Kidney (tissue), 14 donors: Measurements from ENCODE around the gene ST6GALNAC4. TPM values are rescaled to one million over a fixed set of nuclear protein-coding genes. Genes with fewer than 3 reads are reported as not detected.
A peak's percentile ranks its signal among the peaks of the same experiment; 100 is the strongest.

Experiments
- DNase-seq, 5 donors: peaks; one replicate each; pipeline ENCODE4 v3.0.0-alpha.2; 2013 to 2020
- FAIRE-seq: peaks from 2 replicates; lab custom pipeline; 2012; peaks lifted over from hg19 to GRCh38; lab: Jason Lieb, UNC
- H3K27ac ChIP-seq, 2 donors: one replicate each; pipeline ENCODE4 v1.7.0; 2013; ENCODE audit warnings: low read depth in 2 of 2, low read length in 2 of 2, inconsistent platforms in 1 of 2
- H3K27me3 ChIP-seq: one replicate; pipeline ENCODE4 v1.7.1; 2013; ENCODE audit warnings: low read length, inconsistent platforms; ENCODE audit not compliant: control insufficient read depth, insufficient read depth
- H3K36me3 ChIP-seq, 3 donors: one replicate each; pipeline versions ENCODE4 v1.7.0 to v1.7.1; 2013; ENCODE audit warnings: low read length in 3 of 3, control low read depth in 1 of 3, inconsistent platforms in 1 of 3; ENCODE audit not compliant: insufficient read depth in 3 of 3, control insufficient read depth in 2 of 3
- H3K4me1 ChIP-seq, 3 donors: one replicate each; pipeline versions ENCODE4 v1.7.0 to v1.7.1; 2013; ENCODE audit warnings: low read length in 3 of 3, inconsistent platforms in 1 of 3, low read depth in 1 of 3; ENCODE audit not compliant: control insufficient read depth in 2 of 3, insufficient read depth in 2 of 3
- H3K4me3 ChIP-seq, 3 donors: one replicate each; pipeline versions ENCODE4 v1.7.0 to v1.8.1; 2013; ENCODE audit warnings: low read length in 3 of 3, control low read depth in 1 of 3, inconsistent platforms in 1 of 3
- H3K9ac ChIP-seq, 3 donors: one replicate each; pipeline versions ENCODE4 v1.7.0 to v1.7.1; 2013; ENCODE audit warnings: low read length in 3 of 3, control low read depth in 1 of 3, inconsistent platforms in 1 of 3
- H3K9me3 ChIP-seq, 3 donors: one replicate each; pipeline versions ENCODE4 v1.7.0 to v1.7.1; 2013; ENCODE audit warnings: low read length in 3 of 3, control low read depth in 1 of 3, inconsistent platforms in 1 of 3; ENCODE audit not compliant: control insufficient read depth in 2 of 3, insufficient read depth in 1 of 3
- intact Hi-C: fragments of 100-400 bp; cut with DNase I; formaldehyde crosslinking; loops from one replicate; pipeline ENCODE4 v1.11.1; 2022
- polyA plus RNA-seq: library from polyadenylated mRNA; stranded (reverse); fragments of 350-450 nt; fragmentation: Illumina TruSeq; extraction: RNeasy Lipid Tissue Mini Kit (QIAGEN cat#74804); gene quantifications from one replicate; pipeline ENCODE4 v1.2.3, GENCODE V29; 2014; ENCODE audit warnings: low read depth, low replicate concordance; ENCODE audit not compliant: insufficient read depth
- total RNA-seq: library from RNA; stranded (reverse); fragmentation: NEBNext Ultra II Directional; extraction: Animal tissue kit (Norgen Biotek cat#: 25700); gene quantifications from one replicate; pipeline ENCODE4 v1.2.1, GENCODE V29; 2021
- TF ChIP-seq, protein P1 (sequence below): IDR thresholded peaks from 3 replicates; pipeline ENCODE4 v1.5.1; 2012; ENCODE audit warnings: mild to moderate bottlenecking, moderate library complexity, borderline replicate concordance; ENCODE audit not compliant: insufficient read depth; ENCODE audit errors: extremely low read depth
- donor health status: control.
- donor health status: control.
- donor health status: control.
- donor health status: control.
- donor health status: control.
- donor health status: DM: yes; HTN: yes; CAD: no.
- donor health status: Normal renal cell carcinoma (clear cell type).

Gene ST6GALNAC4
- total and polyA plus RNA-seq, 2 donors from 2014 or later, result 31.4 to 31.6 TPM

DNA sequence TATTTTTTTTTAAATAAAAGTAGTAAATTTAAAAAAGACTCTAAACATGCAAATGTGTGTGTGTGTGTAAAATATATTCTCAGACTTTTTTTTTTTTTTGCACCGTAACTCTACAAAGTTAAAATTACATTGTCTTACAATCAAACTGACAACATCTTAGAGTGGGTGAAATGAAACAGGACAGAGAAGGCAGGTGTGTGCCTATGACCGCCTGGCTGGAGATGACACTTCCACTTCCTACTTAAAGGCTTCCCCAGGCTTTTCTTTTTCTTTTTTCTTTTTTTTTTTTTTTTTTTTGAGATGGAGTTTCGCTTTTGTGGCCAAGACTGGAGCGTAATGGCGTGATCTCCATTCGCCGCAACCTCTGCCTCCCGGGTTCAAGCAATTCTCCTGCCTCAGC lies 36.7 kb downstream of the ST6GALNAC4 start:
- H3K4me1 ChIP-seq, result peaks cover 0 to 20% (median 8%) of the 10 kb centered on the region in 3 donors
- intact Hi-C loops, result no loop called here
- H3K27ac ChIP-seq, result no peak overlapping the region
- FAIRE-seq (no peak), DNase-seq (peak in 1 of 5 donors; percentile 16)
- H3K9me3 ChIP-seq, result no peaks in the 10 kb centered on the region
- H3K4me3 ChIP-seq, result no peak overlapping the region
- TF ChIP-seq, protein P1, sequence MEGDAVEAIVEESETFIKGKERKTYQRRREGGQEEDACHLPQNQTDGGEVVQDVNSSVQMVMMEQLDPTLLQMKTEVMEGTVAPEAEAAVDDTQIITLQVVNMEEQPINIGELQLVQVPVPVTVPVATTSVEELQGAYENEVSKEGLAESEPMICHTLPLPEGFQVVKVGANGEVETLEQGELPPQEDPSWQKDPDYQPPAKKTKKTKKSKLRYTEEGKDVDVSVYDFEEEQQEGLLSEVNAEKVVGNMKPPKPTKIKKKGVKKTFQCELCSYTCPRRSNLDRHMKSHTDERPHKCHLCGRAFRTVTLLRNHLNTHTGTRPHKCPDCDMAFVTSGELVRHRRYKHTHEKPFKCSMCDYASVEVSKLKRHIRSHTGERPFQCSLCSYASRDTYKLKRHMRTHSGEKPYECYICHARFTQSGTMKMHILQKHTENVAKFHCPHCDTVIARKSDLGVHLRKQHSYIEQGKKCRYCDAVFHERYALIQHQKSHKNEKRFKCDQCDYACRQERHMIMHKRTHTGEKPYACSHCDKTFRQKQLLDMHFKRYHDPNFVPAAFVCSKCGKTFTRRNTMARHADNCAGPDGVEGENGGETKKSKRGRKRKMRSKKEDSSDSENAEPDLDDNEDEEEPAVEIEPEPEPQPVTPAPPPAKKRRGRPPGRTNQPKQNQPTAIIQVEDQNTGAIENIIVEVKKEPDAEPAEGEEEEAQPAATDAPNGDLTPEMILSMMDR, result no peak
- H3K36me3 ChIP-seq, result no peaks in the 10 kb centered on the region
- no peak overlapping the region for H3K9ac ChIP-seq
- no peaks in the 10 kb centered on the region for H3K27me3 ChIP-seq

DNA sequence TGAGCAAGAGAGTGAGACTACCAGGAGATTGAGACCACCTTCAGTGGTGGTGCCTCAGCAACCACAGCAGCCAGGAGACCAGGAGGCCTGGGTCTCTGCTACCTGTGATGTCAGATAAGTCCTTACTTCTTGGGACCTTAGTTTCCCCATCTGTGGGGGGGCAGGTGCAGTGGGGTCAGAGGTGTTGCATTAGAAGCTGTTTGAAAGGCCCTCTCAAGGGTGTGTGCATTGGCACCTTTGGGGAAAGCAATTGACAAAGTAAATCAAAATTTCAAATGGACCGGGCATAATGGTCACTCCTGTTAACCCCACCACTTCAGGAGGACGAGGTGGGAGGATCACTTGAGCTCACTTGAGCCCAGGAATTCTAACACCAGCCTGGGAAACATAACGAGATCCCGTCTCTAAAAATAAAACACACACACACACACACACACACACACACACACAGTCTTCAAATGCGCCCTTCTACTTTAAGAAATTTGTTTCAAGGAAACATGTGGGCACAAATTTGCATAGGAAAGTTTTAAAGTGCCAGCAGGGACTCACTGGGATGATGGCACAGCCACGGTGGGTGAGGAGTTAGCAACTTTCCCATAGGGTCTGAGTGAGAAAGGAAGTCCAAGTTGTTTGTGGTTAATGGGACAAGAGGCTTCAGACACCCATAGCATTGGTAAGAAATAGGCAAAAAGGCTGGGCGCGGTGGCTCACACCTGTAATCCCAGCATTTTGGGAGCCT lies 38.0 kb downstream of the ST6GALNAC4 start:
- H3K27me3 ChIP-seq, result no peaks in the 10 kb centered on the region
- H3K4me3 ChIP-seq, result no peak overlapping the region
- DNase-seq, result peak in 1 of 5 donors; percentile 24
- peaks cover 0 to 20% (median 8%) of the 10 kb centered on the region in 3 donors for H3K4me1 ChIP-seq
- FAIRE-seq, result no peak
- no peaks in the 10 kb centered on the region for H3K36me3 ChIP-seq
- TF ChIP-seq, protein P1, result no peak
- no peaks in the 10 kb centered on the region for H3K9me3 ChIP-seq
- H3K9ac ChIP-seq, result no peak overlapping the region
- no peak overlapping the region for H3K27ac ChIP-seq
- intact Hi-C loops, result no loop called here

DNA sequence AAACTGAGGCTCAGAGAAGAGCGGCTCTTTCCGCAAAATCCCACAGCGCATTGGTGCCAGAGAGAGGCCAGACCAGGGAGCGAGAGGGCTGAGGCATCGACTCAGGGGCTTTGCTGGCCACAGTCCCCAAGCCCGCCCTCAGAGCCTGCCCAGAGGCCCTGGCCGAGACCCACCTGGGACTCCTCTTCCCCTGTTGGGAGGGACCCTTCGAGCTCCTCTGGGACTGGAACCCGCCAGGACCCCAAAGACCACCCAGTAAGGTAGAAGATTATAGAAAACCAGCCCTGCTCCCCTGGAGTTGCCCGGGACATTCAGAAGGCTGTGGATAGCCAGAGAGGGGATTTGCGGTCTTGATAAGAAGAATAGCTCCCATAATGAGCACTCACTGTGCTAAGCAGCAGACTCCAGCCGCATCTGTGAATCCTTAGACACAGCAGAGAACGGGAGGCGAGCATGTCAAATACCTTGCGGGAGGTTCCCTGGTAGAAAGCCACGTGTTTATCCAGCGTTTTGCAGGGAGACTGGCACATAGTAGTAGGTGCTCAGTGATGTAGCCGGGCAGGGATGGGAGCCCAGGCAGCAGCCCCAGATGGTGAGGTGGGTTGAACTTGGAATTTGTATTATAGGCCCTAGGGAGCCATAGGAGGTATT lies 38.7 kb downstream of the ST6GALNAC4 start:
- Histone ChIP-seq H3K9ac (peak overlapping the region; percentile 47 to 75 (median 75)), H3K27ac (no peak overlapping the region), H3K27me3 (no peaks in the 10 kb centered on the region), H3K9me3 (no peaks in the 10 kb centered on the region), H3K36me3 (no peaks in the 10 kb centered on the region), H3K4me1 (peaks cover 0 to 20% (median 8%) of the 10 kb centered on the region in 3 donors), H3K4me3 (peak overlapping the region; percentile 63 to 81 (median 75))
- no peak for FAIRE-seq
- peak in 1 of 5 donors; percentile 60 for DNase-seq
- intact Hi-C loops, result no loop called here
- TF ChIP-seq, protein P1, result no peak
